Activated naive CD4-positive, alpha-beta T cell (primary cell): ENCODE data around the gene SH2D4B.

Source experiments
- DNase-seq, 4 experiments: peaks; one replicate each; lab custom pipeline; 2025; lab: John Stamatoyannopoulos, UW

SH2D4B gene

DNA sequence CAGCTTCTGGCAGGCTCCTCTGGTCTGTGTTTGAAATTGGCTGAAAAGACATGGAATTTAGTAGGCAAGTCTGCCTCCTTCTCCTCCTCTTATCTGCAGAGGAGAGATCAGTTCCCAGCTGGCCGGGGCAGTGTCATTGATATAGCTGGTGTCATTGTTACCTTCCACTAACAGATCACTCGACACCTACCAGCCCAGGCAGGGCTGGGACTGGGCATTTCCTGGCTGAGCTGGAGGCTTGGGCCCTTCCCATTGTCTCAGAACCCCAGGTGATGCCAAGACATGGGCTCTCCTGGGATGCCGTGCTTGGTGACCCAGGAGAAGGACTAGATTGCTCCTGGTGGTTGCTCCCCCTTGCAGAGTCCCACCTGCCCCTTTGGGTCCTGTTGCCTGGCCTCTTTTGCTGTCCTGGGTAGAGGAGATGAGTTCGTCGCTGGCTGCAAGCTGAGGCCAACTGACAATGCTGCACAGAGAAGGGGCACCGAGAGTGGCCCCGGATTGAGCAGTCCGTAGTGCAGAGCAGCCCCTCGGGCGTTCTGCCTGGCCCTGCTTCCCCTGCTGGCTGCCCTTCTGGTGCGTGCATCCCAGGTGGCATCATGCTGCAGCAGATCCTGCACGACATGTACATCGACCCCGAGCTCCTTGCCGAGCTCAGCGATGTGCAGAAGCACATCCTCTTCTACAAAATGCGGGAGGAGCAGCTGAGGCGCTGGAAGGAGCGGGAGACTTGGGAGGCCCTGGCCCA is at the start of gene SH2D4B:
Gene SH2D4B, plus strand, starts transcription at position 167 of the 745 bp plus-strand sequence. Its CDS starts 430 bp downstream, at position 597.
- no peak for DNase-seq

GRCh38 chr10:80488539-80489066 is 49.1 kb upstream of the SH2D4B start:
- DNase-seq, result no peak

- DNase-seq, result no peak
Measured at GRCh38 chr10:80489371-80490112, 48.2 kb upstream of the SH2D4B start.

DNA sequence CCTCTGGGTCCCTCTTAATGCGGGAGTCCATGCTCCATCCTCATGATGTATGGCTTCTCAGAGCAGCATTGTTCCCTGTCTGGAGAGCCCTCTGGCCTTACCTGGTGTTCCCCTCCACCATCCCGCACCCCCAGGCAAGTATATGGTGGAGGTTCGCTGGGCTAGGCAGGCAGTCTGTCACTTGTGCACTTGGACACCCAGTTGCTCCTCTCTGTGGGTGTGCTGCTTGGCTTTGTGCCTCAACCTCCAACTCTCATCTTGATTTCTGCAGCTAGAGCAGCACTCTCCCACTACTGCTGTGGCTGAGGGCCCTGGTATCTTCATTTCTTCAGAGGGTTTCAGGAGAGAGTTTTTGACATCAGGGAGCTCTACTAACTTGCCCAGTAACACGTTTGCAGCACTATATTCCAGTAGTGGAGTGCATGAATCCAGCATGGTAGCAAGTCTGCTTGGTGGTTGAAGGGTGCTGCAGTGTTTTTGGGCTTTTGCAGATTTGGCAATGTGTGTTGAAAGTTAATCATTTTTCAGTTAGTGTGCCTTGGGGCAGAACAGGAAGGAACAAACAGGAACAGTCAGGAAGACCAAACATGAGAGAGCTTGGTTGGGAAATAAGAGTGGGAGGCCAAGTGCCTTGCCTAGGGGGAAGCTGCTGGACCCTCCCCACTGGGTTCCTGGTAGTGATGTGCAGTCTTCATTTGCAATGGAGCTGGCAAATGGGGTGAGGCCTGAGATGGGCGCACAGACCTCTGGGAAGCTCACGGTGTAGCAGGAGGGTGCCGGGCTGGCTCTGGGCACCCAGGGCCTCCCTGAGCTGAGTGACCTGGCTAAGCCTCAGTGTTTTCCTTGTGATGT is 46.2 kb upstream of the SH2D4B start:
- no peak for DNase-seq

DNA sequence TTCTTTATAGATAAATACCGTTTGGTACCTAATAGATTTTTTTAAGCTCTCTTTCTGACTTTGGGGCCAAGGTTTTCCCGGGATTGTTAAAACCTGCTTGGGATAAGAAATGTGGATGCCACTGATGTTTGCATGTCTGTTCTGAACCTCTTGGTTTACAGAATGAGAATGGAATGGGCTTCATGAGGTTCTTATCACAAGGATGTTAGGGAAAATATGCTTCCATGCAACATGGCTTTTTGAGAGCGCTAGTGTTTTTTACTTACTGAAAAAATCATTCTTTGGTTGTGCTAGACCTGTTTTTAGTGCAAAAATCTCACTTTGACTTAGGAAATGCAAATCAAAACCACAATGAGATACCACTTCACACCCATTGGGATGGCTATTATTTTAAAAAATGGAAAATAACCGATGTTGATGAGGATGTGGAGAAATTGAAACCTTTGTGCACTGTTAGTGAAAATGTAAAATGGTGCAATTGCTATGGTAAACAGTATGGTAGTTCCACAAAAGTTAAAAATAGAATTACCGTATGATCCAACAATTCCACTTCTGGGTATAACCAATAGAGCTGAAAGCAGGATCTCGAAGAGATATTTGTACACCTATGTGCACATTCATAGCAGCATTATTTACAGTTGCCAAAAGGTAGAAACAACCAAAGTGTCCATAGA is 44.7 kb upstream of the SH2D4B start:
- no peak for DNase-seq

- DNase-seq, result no peak
Measured at GRCh38 chr10:80493522-80494051, 44.1 kb upstream of the SH2D4B start.

GRCh38 chr10:80496555-80497172 is 41.0 kb upstream of the SH2D4B start:
- no peak for DNase-seq

DNA sequence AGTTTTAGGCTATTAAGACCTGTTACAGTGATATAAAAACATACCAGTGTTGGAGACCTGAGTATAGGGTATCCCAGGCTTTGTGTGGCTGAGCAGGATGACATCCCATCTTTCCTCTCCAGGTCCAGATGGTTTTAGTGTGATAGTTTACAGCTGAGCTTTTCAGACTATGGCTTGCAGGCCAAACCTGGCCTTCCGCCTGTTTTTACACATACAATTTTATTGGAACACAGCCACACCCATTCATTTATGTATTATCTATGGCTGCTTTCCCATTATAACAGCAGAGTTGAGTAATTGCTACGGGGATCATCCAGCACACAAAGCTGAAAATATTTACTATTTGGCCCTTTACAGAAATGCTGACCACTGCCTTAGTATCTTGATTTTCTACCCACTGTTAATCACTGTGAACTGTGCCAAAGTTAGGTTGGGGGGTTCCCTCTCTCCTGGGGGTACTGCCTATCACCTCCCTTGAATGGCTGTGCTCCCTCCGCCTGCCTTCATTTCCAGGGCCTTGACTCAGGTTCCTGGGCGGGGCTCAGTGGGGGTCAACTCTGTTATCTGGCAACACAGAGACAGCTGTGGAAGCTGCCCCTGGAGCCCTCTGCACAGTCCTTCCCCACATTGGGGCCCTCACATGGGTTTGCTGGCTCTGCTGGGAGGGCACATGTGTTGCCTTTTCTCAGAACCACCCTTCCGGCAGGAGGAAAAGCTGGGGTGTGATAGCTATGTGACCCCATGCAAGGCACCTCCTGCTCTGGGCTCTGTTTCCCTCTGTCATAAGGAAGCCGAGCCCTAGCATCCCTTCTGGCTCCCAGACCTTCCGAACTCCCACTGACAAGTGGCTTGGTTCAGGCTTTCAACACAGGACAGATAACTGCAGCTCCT is 40.3 kb upstream of the SH2D4B start:
- no peak for DNase-seq

- no peak for DNase-seq
Measured at GRCh38 chr10:80498078-80498832, 39.4 kb upstream of the SH2D4B start.

DNA sequence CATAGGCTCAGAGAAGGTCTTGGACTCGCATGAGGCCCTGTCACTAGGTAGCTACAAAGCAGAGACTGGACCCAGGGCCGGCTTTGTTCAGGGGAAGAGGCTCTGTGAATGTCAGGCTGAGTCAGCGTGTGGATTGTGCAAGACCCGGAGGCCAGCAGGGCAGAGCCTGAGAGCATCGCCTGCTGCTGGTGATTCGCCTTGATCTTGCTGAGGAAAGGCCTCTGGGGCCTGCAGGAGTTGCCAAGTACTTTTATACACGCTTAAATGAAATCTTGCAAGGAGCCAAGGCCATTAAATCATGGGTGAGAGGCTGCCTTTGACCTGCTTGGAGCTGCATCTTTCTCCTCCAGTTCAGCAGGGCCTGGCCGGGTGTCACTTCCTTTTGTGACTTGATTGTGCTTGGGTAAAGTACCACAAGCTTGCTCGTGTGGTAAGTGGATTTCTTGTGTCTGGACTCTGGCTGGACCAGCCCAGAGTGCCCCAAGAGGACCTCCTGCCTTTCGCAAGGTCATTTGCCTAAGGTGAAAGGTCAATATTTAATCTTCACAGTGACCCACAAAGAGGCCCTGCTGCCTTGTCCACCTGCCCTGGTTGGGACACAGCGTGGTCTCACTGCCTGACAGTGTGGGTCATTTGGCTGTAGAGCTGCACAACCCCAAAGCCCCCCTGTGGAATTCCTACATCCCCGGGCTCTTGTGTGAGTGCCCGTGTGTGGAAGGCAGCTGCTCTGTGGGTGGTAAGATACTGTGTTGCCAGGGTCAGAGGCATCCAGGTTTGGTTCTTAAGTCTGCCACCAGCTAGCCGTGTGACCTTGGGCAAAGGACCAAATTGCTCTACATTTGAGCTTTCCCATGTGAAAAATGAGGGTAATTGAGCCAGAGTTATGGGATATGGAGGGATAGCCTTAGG is 38.6 kb upstream of the SH2D4B start:
- DNase-seq, result peak in 1 of 4 experiments; percentile 30

- DNase-seq, result peak in 1 of 4 experiments; percentile 24
Measured at GRCh38 chr10:80500572-80501380, 36.9 kb upstream of the SH2D4B start.

- no peak for DNase-seq
Measured at GRCh38 chr10:80501381-80501912, 36.3 kb upstream of the SH2D4B start.

DNA sequence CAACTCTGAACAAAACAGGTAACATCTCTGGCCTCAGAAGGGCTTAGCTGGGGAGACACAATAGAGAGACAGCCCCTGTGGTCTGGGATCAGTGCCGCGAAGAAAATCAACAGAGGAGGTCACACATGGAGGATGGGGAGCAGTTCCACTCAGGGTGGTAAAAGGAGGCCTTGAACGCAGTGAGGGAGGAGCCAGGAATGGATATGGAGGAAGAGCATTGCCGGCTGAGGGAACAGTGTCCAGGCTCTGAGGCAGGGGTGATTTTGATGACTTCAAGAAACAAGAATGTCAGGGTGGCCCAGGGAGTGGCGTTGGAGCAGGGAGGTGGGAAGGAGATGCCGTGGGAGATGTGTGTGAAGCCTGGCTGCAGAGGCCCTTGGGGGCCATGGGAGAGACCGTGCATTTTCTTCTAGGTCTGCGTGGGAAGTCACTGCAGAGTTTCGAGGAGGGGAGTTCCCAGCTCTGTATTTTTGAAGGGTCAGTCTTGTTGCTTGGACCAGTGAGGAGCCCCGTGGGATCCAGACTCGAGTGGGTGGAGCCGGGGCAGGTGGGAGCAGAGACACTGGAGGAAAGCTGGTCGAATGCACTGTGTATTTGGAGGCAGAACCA is 35.7 kb upstream of the SH2D4B start:
- no peak for DNase-seq

DNA sequence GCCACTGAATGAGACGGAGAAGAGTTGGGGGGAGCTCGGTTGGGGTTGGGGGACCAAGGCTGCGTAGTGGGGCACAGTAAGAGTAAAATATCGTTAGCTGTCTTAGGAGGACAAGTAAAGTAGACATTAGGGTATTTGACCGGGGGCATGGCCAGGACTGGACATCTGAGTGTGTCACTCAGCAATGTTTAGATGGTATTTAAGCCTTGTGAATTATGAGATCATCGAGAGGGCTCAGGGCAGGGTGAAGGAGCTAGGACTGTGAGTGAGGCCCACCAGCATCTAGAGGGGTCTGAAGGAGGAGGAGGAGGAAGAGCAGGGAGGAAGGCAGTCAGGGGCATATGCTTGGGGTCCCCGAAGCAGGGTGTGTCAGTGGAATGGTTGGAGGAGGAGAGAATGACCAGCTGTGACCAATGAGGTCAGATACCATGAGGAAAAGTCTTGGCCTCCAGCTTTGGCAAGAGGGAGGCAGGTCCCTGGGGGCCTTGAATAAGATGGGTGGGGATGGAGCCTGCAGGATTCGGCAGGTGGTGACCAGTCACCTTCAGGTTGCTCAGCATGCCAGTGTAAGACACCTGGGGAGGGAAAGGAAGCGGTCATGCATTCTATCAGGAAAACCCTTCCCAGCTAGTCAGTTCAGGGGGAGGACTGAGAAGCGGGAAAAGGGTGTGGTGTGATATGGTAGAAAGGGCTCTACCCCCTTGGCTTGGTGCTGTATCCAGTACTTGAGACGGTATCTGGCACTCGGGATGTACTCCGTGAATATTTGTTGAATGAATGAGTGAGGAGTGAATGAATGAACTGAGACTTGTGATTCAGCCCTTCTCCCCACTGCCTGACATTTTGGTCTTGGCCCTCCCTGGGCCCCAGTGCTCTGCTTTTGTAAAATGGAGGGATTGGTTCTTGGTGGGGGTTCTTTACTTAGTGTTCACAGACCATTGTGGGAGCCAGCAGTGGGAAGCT is 34.8 kb upstream of the SH2D4B start:
- no peak for DNase-seq

DNA sequence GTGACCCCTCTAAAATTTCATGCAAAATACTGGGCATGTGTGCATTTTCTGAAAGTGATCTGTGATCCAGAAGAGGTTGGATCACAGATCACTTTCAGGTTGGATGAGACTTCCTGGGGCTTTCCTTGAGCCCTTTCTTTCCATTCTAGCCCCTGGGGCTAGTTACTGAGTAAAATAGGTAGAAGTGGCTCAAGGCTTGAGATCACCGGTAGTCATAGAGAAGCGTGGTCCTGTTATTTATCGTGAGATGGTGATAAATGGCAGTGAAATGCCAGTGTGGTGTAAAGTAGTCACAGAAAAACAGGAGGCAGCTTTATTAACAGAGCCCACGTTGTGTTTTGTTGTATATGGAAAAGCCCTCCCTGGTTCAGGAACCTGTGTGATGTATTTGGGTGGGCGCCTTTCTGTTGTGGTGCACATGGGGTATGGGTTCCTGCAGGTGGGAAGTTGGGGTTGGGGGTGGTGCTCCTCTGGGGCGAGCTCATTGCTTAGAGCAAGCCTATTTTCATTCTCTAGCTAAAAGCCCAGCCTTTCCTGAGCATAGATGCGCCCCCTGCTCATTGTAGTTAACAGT is 34.0 kb upstream of the SH2D4B start:
- DNase-seq, result no peak
